ENCODE results near the gene NARS2.

DNA sequence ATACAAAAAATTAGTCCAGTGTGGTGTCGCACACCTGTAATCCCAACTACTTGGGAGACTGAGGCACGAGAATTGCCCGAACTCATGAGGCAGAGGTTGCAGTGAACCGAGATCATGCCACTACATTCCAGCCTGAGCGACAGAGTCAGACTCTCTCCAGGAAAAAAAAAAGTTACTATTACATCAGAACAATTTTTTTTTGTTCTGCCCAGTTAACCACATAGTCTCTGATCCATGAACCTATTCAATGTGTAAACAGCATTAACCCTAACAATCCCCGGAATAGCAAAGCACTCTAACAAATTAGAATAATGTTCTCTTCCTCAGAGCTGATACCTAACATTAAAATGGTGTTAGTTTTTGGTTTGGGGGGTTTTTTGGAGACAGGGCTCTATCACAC is 4.6 kb downstream of the NARS2 start:
- TF ChIP-seq ASH2L (IDR thresholded peaks at IDR 0.05; ENCODE audit: borderline replicate concordance, low read depth) (no peak), POLR2A (IDR thresholded peaks at IDR 0.05; ENCODE audit: low read depth, low read length) (no peak), YY1 (IDR thresholded peaks at IDR 0.05; ENCODE audit: low read depth, low read length) (no peak), RAD21 (IDR thresholded peaks at IDR 0.05; ENCODE audit: insufficient read depth, low read depth, low read length) (no peak), MXI1 (IDR thresholded peaks at IDR 0.05; ENCODE audit: low read depth, low read length) (no peak), JUNB (IDR thresholded peaks at IDR 0.05) (no peak), BCLAF1 (IDR thresholded peaks at IDR 0.05) (no peak)
- TF ChIP-seq, protein P1, sequence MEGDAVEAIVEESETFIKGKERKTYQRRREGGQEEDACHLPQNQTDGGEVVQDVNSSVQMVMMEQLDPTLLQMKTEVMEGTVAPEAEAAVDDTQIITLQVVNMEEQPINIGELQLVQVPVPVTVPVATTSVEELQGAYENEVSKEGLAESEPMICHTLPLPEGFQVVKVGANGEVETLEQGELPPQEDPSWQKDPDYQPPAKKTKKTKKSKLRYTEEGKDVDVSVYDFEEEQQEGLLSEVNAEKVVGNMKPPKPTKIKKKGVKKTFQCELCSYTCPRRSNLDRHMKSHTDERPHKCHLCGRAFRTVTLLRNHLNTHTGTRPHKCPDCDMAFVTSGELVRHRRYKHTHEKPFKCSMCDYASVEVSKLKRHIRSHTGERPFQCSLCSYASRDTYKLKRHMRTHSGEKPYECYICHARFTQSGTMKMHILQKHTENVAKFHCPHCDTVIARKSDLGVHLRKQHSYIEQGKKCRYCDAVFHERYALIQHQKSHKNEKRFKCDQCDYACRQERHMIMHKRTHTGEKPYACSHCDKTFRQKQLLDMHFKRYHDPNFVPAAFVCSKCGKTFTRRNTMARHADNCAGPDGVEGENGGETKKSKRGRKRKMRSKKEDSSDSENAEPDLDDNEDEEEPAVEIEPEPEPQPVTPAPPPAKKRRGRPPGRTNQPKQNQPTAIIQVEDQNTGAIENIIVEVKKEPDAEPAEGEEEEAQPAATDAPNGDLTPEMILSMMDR (IDR thresholded peaks at IDR 0.05 in 2 of 3, conservative IDR thresholded peaks at IDR 0.05 in 1 of 3; ENCODE audit: control insufficient read depth in 2 of 3, extremely low read depth in 1 of 3, insufficient read depth in 1 of 3, low read depth in 3 of 3, low read length in 3 of 3), result no peak
